ENCODE data around the gene SEMA4C.

The SEMA4C gene

DNA sequence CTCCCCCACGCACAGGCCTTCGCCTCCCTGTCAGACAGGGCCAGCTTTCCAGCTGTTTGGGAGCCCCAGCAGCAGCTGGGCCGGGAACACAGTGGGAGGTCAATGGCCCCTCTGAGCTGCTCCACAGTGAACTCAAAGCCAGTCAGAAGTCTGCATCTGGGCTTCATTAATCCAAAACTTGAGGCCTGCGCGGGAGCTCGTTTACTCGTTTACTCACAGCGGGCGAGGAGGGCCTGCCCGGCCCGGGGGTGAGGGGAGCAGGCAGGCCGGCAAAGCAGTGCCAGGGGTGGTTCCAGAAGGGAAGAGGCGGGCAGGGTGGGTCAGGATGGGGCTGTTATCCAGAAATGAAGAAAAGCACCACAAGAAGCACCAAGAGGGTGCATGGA lies 36.8 kb upstream of the SEMA4C start:
- H3K4me3 Mint-ChIP-seq, result no peak overlapping the region
- H3K27ac Mint-ChIP-seq, result no peak overlapping the region
- H3K4me1 Mint-ChIP-seq (ENCODE audit: low read depth), result peaks cover 8% of the 10 kb centered on the region
- no peak for DNase-seq (ENCODE audit: low spot score)
- H3K27me3 Mint-ChIP-seq (ENCODE audit: low read depth), result no peaks in the 10 kb centered on the region
- H3K9me3 Mint-ChIP-seq, result no peaks in the 10 kb centered on the region
- no peaks in the 10 kb centered on the region for H3K36me3 Mint-ChIP-seq (ENCODE audit: low read depth)

- H3K4me3 Mint-ChIP-seq, result no peak overlapping the region
- no peaks in the 10 kb centered on the region for H3K9me3 Mint-ChIP-seq
- DNase-seq (ENCODE audit: low spot score), result no peak
- no peaks in the 10 kb centered on the region for H3K36me3 Mint-ChIP-seq (ENCODE audit: low read depth)
- H3K27me3 Mint-ChIP-seq (ENCODE audit: low read depth), result no peaks in the 10 kb centered on the region
- H3K27ac Mint-ChIP-seq, result no peak overlapping the region
- no peaks in the 10 kb centered on the region for H3K4me1 Mint-ChIP-seq (ENCODE audit: low read depth)
Measured at GRCh38 chr2:96903815-96904214, 33.9 kb upstream of the SEMA4C start.

DNA sequence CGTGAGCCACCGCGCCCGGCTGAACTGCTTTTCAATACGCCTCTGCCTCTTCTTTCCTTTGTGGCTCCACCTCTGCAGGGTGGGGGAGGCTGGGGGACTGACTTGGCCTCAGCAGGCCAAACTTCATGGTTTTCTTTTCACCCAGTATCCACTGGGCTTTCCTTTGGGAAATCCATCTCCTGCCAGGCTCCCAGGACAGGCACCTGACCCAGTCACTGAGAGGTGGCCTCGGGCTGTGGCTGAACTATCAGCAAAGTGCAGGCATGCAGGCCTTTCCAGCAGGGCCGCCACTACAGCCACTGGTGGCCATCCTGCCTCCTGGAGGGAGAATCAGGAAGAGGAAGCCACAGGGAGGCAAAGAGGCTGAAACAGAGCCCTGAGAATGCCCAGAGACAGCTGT lies 33.4 kb upstream of the SEMA4C start:
- no peaks in the 10 kb centered on the region for H3K36me3 Mint-ChIP-seq (ENCODE audit: low read depth)
- H3K27ac Mint-ChIP-seq, result no peak overlapping the region
- no peak overlapping the region for H3K4me3 Mint-ChIP-seq
- no peak for DNase-seq (ENCODE audit: low spot score)
- no peaks in the 10 kb centered on the region for H3K27me3 Mint-ChIP-seq (ENCODE audit: low read depth)
- H3K9me3 Mint-ChIP-seq, result no peaks in the 10 kb centered on the region
- no peaks in the 10 kb centered on the region for H3K4me1 Mint-ChIP-seq (ENCODE audit: low read depth)

DNA sequence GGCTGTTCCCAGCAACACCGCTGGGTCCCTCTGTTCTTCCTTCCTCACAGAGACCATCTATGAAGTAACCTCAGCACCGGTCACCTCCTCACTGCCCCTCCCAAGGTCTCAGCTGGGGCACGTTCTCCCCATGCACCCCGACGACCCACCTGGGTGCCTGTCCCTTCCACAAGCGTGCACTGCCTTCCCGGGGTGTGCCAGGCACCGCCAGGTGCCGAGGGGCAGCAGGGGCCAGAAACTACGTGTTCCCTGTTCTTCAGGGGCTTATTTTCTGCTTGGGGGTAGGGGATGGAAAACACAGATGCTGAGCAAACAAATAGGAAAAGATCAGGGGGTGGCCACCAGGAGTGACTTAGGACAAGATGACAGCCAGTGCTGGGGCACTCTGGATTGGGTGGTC lies 30.4 kb upstream of the SEMA4C start:
- no peak for DNase-seq (ENCODE audit: low spot score)
- no peaks in the 10 kb centered on the region for H3K36me3 Mint-ChIP-seq (ENCODE audit: low read depth)
- no peaks in the 10 kb centered on the region for H3K27me3 Mint-ChIP-seq (ENCODE audit: low read depth)
- H3K4me3 Mint-ChIP-seq, result no peak overlapping the region
- H3K27ac Mint-ChIP-seq, result no peak overlapping the region
- H3K4me1 Mint-ChIP-seq (ENCODE audit: low read depth), result peaks cover 7% of the 10 kb centered on the region
- H3K9me3 Mint-ChIP-seq, result no peaks in the 10 kb centered on the region

DNA sequence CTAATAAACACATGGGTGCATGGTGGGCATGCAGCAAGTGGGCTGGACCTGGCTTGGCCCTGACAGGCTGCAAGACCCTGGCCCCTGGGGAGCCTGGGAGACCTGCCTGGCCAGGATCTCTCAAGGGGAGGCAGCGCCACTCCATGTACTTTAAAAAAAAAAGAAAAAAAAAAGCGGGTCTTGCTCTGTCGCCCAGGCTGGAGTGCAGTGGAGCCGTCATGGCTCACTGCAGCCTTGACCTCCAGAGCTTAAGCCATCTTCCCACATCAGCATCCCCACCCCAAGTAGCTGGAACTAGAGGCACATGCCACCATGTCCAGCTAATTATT lies 29.5 kb upstream of the SEMA4C start:
- Mint-ChIP-seq H3K36me3 (ENCODE audit: low read depth) (no peaks in the 10 kb centered on the region), H3K27me3 (ENCODE audit: low read depth) (no peaks in the 10 kb centered on the region), H3K9me3 (no peaks in the 10 kb centered on the region), H3K4me1 (ENCODE audit: low read depth) (peaks cover 7% of the 10 kb centered on the region), H3K27ac (no peak overlapping the region), H3K4me3 (no peak overlapping the region)
- no peak for DNase-seq (ENCODE audit: low spot score)

- Mint-ChIP-seq H3K27ac (no peak overlapping the region), H3K9me3 (no peaks in the 10 kb centered on the region), H3K27me3 (ENCODE audit: low read depth) (no peaks in the 10 kb centered on the region), H3K4me3 (no peak overlapping the region), H3K4me1 (ENCODE audit: low read depth) (peaks cover 7% of the 10 kb centered on the region), H3K36me3 (ENCODE audit: low read depth) (no peaks in the 10 kb centered on the region)
- DNase-seq (ENCODE audit: low spot score), result no peak
Measured at GRCh38 chr2:96898641-96899412, 28.9 kb upstream of the SEMA4C start.

DNA sequence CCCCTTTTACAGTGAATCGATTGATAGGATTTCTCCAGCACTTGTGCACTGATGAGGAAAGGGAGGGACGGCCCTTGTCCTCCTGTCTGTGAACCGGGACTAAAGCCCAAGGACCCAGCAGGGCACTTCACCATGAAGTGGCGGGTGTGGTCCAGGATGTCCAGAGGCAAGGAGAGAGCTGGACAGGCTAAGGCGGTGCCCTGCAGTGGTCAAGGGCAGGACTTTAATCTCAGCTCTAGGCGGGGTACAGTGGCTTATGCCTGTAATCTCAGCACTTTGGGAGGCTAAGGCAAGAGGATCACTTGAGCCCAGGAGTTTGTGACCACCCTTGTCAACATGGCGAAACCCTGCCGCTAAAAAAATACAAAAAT lies 28.2 kb upstream of the SEMA4C start:
- H3K36me3 Mint-ChIP-seq (ENCODE audit: low read depth), result no peaks in the 10 kb centered on the region

DNA sequence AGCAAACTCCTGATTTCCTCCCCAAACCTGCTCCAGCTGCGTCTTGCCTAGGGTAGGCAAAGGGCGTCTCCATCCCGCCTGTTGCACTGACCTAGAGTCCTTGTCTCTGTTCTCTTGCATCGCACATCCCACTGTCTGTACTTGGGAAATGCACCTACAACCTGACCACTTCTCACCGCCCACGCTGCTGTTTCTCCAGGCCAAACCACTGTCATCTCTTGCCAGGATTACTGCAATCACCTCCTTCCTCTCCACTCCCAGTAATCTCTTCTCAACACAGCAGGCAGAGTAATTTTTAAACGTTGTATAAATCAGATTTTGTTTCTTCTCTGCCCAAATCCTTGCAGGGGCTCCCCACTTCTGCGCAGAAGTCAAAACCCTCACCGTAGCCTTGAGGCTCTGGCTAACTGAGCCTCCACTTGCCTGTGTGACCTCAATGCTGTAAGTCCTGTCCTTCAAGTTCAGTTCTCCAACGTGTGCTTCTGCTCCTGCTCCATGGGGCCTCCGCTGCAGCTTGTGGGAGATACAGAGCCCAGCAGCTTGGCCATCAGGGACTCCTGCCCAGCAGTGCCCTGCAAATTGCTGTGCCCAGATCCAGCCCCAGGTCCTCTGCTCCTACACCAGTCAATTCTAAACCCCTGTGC lies 27.7 kb upstream of the SEMA4C start:
- no peak for DNase-seq (ENCODE audit: low spot score)
- H3K9me3 Mint-ChIP-seq, result no peaks in the 10 kb centered on the region
- no peaks in the 10 kb centered on the region for H3K27me3 Mint-ChIP-seq (ENCODE audit: low read depth)
- H3K27ac Mint-ChIP-seq, result no peak overlapping the region
- no peak overlapping the region for H3K4me3 Mint-ChIP-seq
- H3K4me1 Mint-ChIP-seq (ENCODE audit: low read depth), result peaks cover 7% of the 10 kb centered on the region
- H3K36me3 Mint-ChIP-seq (ENCODE audit: low read depth), result no peaks in the 10 kb centered on the region

More for the DNA sequence above, 28.2 kb upstream of the SEMA4C start:
- H3K9me3 Mint-ChIP-seq, result no peaks in the 10 kb centered on the region
- H3K27ac Mint-ChIP-seq, result no peak overlapping the region
- no peaks in the 10 kb centered on the region for H3K27me3 Mint-ChIP-seq (ENCODE audit: low read depth)
- no peak for DNase-seq (ENCODE audit: low spot score)
- no peak overlapping the region for H3K4me3 Mint-ChIP-seq
- peaks cover 7% of the 10 kb centered on the region for H3K4me1 Mint-ChIP-seq (ENCODE audit: low read depth)

DNA sequence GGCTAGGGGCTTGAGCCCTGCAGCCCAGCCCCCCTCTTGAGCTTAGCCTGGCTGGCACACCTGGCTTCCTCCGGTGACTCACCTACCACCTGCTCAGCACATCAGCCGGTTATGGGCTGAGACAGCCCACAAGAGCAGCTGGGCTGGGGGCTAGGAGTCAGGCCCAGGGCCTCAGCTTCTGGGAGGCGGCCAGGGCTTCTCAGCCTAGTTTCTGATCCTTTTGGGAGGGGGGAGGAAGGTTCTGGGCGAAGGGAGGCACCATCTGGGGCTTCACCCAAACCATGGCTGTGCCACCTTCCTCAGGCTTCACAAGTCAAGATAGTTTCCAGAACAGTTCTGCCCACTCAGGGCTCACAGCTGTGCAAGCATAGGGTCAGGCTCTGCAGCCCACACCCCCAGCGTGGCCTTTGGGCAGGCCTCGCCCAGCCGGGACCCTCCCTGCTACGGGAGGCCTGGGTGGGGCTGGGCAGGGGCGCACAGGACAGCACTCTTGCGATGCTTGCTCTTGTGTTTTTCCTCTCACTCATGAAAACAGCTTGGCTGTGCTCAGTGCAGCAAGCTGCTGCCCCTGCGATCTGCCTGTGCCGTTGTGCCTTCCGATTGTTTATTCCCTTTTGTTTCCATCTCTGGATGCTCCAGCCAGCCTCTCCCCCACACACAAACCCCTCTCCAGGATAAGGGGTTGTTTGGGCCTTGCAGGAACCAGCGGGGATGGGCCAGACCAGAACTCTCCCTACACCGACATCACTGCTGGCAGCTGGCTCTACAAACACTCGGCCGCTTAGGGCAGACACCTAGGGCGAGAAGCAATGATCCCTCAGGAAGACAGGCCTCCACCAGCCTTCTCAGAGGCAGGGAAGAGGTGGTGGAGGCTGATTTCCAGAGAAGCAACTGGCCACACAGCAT lies 26.1 kb upstream of the SEMA4C start:
- H3K4me1 Mint-ChIP-seq (ENCODE audit: low read depth), result peaks cover 16% of the 10 kb centered on the region
- no peak for DNase-seq (ENCODE audit: low spot score)
- H3K36me3 Mint-ChIP-seq (ENCODE audit: low read depth), result no peaks in the 10 kb centered on the region
- no peaks in the 10 kb centered on the region for H3K27me3 Mint-ChIP-seq (ENCODE audit: low read depth)
- H3K27ac Mint-ChIP-seq, result peak overlapping the region; percentile 50
- no peaks in the 10 kb centered on the region for H3K9me3 Mint-ChIP-seq
- H3K4me3 Mint-ChIP-seq, result no peak overlapping the region

- Mint-ChIP-seq H3K4me3 (no peak overlapping the region), H3K36me3 (ENCODE audit: low read depth) (no peaks in the 10 kb centered on the region), H3K27me3 (ENCODE audit: low read depth) (no peaks in the 10 kb centered on the region), H3K9me3 (no peaks in the 10 kb centered on the region), H3K27ac (no peak overlapping the region), H3K4me1 (ENCODE audit: low read depth) (peaks cover 18% of the 10 kb centered on the region)
- DNase-seq (ENCODE audit: low spot score), result no peak
Measured at GRCh38 chr2:96895032-96895745, 25.3 kb upstream of the SEMA4C start.

DNA sequence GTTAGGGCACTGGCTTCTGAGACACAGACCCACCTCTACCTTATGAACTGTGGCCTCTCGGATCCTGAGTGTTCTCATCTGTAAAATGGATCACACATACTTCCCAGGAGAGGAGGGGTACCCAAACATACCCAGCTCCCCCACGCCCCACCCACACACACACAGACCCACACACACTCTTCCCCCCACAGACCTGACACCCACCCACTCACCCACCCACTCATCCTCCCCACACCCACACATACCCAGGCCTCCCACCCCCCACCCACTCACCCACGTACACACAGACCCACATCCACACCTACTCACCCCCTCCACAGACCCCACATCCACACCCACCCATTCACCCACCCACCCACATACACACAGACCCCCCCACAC lies 24.3 kb upstream of the SEMA4C start:
- no peak for DNase-seq (ENCODE audit: low spot score)
- H3K4me1 Mint-ChIP-seq (ENCODE audit: low read depth), result peaks cover 18% of the 10 kb centered on the region
- no peaks in the 10 kb centered on the region for H3K9me3 Mint-ChIP-seq
- H3K4me3 Mint-ChIP-seq, result no peak overlapping the region
- H3K27me3 Mint-ChIP-seq (ENCODE audit: low read depth), result no peaks in the 10 kb centered on the region
- no peak overlapping the region for H3K27ac Mint-ChIP-seq
- H3K36me3 Mint-ChIP-seq (ENCODE audit: low read depth), result no peaks in the 10 kb centered on the region

DNA sequence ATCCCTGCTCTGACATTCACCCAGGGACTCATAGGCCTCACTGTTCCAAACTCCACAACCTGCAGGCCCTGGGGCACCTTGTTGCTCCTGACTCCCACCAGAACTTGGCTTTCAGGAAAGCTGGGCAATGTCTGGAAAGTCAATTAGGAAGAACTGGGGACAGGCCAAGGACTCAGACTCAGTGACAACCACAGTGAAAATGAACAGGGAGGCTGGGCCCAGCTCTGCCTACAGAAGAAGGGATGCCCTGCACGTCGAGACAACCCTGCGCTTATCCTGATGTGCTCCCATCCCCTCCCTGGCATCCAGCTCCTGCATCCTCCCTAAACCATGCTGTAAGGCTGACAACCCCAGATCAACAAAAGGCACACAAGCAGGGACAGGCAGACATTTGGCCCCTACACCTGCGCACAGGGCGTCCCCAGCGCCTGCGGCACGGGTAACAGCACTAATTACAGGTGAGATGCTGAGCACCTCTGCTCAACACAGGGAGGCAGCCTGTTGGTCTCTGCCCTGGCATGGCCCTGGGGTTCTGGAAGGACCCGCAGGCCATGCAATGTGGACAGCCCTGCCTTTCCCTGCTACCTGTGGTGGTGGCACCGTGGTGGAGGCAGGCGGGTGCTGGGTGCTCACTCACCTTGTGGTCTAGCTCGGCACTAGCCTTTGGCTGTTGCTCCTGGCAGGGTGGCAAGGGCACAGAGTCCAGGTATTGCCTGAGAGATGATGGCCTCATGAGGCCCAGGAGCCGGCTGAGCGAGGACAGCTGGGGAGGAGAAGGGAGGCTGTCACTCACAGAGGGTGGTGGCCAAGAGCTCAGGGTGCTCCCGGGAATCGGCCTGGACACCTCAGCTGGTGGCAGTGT lies 23.6 kb upstream of the SEMA4C start:
- no peaks in the 10 kb centered on the region for H3K9me3 Mint-ChIP-seq
- peaks cover 20% of the 10 kb centered on the region for H3K4me1 Mint-ChIP-seq (ENCODE audit: low read depth)
- no peaks in the 10 kb centered on the region for H3K36me3 Mint-ChIP-seq (ENCODE audit: low read depth)
- H3K27me3 Mint-ChIP-seq (ENCODE audit: low read depth), result no peaks in the 10 kb centered on the region
- DNase-seq (ENCODE audit: low spot score), result no peak
- no peak overlapping the region for H3K27ac Mint-ChIP-seq
- H3K4me3 Mint-ChIP-seq, result no peak overlapping the region

- Mint-ChIP-seq H3K36me3 (ENCODE audit: low read depth) (no peaks in the 10 kb centered on the region), H3K4me3 (no peak overlapping the region), H3K9me3 (no peaks in the 10 kb centered on the region), H3K27ac (no peak overlapping the region), H3K4me1 (ENCODE audit: low read depth) (peaks cover 26% of the 10 kb centered on the region), H3K27me3 (ENCODE audit: low read depth) (no peaks in the 10 kb centered on the region)
- DNase-seq (ENCODE audit: low spot score), result no peak
Measured at GRCh38 chr2:96891591-96892333, 21.9 kb upstream of the SEMA4C start.
